Measurements from ENCODE around the gene TNNT2.

The TNNT2 gene

GRCh38 chr1:201309416-201309815 is 68.1 kb downstream of the TNNT2 start:
- no peak for DNase-seq
